SK-N-SH (cell line): ENCODE data around the gene UBE2R2.
"Not testable (repeated sequence)": the region's sequence is repeated elsewhere in the genome, so short reads cannot be mapped to it uniquely, and the experiment has no call there.

Source experiments
- CTCF ChIP-seq: fragments of 200-600 bp; sonication (generic); IDR thresholded peaks from 2 replicates; pipeline ENCODE4 v1.6.1; 2017; ENCODE audit warnings: antibody characterized with exemption, mild to moderate bottlenecking, moderate library complexity
- EZH2phosphoT487 ChIP-seq: fragments of 200-600 bp; sonication (generic); IDR thresholded peaks from 2 replicates; pipeline ENCODE4 v1.6.1; 2017; ENCODE audit warnings: low read depth, mixed run types, mild to moderate bottlenecking, antibody characterized with exemption, moderate library complexity, borderline replicate concordance
- FOXM1 ChIP-seq: IDR thresholded peaks from 2 replicates; pipeline ENCODE4 v1.4.0; 2012; ENCODE audit warnings: low read depth, mild to moderate bottlenecking
- GABPA ChIP-seq: IDR thresholded peaks from 2 replicates; pipeline ENCODE4 v1.4.0; 2012; ENCODE audit warnings: low read depth, mild to moderate bottlenecking
- JUND ChIP-seq: IDR thresholded peaks from 2 replicates; pipeline ENCODE4 v1.4.0; 2012
- MXI1 ChIP-seq: IDR thresholded peaks from 2 replicates; pipeline ENCODE4 v1.6.1; 2012; ENCODE audit warnings: mild to moderate bottlenecking, low read depth, low read length, improper control_type of control experiment
- NFIC ChIP-seq: IDR thresholded peaks from 2 replicates; pipeline ENCODE4 v1.4.0; 2012; ENCODE audit warnings: borderline replicate concordance
- POLR2AphosphoS5 ChIP-seq: IDR thresholded peaks from 2 replicates; pipeline ENCODE4 v1.6.1; 2012; ENCODE audit warnings: low read depth, low read length
- RXRA ChIP-seq: IDR thresholded peaks from 2 replicates; pipeline ENCODE4 v1.4.0; 2012; ENCODE audit warnings: low read depth, mild to moderate bottlenecking, borderline replicate concordance
- SMC3 ChIP-seq: IDR thresholded peaks from 2 replicates; pipeline ENCODE4 v1.6.1; 2012; ENCODE audit warnings: low read depth, low read length, improper control_type of control experiment
- TAF1 ChIP-seq: IDR thresholded peaks from 2 replicates; pipeline ENCODE4 v1.6.1; 2012; ENCODE audit warnings: low read depth, mild to moderate bottlenecking, low read length, moderate library complexity, borderline replicate concordance

GRCh38 chr9:33773135-33773534, 43.8 kb upstream of the UBE2R2 start:
- TF ChIP-seq JUND, EZH2phosphoT487, CTCF, FOXM1, TAF1, POLR2AphosphoS5, GABPA, RXRA, SMC3, MXI1, NFIC: not testable (repeated sequence)
